ENCODE data around the gene RNF39.
"Not testable (repeated sequence)": the region's sequence is repeated elsewhere in the genome, so short reads cannot be mapped to it uniquely, and the experiment has no call there.

The RNF39 gene, protein sequence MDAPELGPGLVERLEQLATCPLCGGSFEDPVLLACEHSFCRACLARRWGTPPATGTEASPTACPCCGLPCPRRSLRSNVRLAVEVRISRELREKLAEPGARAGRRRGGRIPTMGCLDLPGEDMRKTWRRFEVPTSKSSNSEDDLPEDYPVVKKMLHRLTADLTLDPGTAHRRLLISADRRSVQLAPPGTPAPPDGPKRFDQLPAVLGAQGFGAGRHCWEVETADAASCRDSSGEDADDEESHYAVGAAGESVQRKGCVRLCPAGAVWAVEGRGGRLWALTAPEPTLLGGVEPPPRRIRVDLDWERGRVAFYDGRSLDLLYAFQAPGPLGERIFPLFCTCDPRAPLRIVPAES

DNA sequence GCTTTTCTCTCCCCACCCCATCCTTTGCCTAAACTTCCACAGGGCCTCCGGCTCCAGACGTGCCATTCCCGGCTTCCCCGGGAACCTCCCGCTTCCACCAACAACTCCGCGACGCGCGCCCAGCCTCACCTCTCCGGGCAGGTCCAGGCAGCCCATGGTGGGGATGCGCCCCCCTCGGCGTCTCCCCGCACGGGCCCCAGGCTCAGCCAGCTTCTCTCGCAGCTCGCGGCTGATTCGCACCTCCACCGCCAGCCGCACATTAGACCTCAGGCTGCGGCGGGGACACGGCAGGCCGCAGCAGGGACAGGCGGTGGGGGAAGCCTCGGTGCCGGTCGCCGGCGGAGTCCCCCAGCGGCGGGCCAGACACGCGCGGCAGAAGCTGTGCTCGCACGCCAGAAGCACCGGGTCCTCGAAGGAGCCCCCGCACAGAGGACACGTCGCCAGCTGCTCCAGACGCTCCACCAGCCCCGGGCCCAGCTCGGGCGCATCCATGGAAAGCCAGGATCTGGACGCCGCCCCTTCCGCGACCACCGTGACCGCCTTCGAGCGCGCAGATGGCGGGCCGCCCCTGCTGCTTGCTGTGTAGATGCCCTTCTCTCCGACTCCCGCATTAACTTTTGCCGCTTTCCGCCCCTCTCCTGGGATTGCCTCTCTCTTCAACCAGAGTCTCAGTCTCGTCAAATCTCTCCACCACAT, at the start of gene RNF39:
Gene RNF39, minus strand, starts transcription at position 676 of the 696 bp plus-strand sequence. Its CDS starts 184 bp downstream, at position 492.
- no peak for DNase-seq (ENCODE audit: low read depth in 2 of 2)

DNA sequence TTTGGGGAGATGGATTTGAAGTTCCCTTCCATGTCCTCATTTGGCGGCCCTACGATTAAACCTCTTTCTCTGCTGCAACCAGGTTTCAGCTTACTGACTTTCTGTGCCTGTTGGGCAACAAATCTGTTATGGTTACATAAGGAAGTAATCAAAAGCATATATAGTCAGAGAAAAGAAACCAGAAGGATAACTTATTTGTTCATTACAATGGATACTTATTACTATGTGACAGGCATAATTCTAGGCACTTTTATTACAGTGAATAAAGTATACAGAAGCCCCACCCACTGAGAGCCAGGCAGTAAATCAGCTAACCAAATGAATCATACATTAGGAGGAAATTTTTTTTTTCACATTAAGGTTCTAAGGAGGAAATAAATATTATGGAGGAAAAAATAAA, 46.9 kb upstream of the RNF39 start:
- DNase-seq (ENCODE audit: low read depth in 2 of 2): no peak

DNA sequence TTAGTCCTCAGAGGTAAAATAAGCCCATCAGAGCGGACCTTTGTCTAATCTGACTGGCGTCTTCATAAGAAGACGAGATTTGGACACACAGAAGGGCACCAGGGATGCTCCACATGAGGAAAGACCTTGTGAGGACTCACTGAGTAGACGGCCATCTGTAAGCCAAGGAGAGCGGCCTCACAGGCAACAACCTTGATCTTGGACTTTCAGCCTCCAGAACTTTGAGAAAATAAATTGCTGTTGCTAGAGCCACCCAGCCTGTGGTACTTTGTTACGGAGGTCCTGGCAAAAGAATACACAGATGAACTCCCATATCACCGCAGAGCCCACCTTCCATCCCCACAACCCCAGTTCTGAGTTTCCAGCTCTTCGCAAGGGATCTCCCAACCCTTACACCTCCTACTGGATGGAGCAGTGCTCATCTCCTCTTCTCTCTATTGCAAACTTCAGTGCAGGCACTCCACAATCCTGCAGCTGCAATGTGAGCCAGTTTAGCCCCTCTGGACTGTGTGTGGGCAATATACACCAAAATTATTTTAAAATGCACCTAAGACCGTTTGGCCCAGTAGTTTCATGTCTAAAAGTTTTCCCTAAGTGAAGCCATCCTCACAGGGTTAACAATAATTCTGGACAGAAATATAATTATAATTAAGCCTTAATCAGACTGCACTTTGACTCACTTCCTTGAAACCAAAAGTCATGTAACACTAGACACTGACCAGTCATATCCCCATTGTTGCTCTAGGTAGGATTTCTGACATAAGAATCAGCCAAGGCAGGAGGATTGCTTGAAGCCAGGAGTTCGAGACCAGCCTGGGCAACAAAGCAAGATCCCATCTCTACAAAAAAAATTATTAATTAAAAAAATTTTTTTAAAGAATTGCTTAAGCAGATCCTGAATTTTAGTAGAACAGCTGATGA, 46.1 kb upstream of the RNF39 start:
- no peak for DNase-seq (ENCODE audit: low read depth in 2 of 2)

DNA sequence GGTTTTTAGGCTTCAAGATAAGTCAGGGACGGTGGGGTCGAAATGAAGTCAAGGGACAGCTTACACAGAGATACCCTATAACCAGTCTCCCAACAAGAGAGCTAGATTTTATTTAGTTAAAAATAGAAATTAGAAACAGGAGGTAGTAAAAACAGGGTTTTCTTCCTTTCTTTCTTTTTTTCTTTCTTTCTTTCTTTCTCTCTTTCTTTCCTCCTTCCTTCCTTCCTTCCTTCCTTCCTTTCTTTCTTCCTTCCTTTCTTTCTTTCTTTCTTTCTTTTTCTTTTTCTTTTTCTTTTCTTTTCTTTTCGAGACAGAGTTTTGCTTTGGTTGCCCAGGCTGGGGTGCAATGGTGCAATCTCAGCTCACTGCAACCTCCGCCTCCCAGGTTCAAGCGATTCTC, 43.1 kb upstream of the RNF39 start:
- DNase-seq (ENCODE audit: low read depth in 2 of 2): not testable (repeated sequence)

DNA sequence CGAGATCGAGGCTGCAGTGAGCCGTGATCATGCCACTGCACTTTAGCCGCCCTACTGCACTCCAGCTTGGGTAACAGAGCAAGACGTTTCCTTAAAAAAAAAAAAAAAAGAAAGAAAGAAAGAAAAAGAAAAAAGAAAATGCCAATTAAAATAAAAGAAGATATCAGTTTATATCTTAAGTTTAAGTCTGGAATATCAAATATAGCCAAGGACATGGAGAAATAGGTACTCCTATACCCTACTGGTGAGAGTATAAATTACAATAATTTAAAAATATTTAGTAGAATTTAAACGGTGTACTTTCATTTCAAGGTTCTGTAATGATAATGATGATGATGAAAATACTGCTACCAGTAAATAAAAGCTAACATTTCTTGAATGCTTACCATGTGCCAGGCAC, 41.2 kb upstream of the RNF39 start:
- DNase-seq (ENCODE audit: low read depth in 2 of 2): no peak

DNA sequence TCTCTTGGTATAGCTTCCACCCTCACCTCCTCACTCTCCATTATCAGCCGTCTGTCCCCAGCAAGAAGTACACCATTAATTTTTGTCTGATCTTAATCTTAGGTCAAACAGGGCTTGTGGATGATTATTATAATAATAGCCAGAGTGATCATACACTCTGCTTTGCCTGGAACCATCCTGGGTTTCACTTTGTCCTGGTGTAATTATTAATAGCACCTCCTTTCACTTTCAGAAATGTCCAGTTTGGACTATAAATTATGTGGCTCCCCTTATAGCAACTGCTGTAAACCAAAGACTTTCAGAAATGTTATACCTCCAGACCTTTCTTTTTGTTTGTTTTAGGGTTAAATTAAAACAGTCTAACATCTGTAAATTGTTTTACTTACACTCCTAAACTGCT, 38.3 kb upstream of the RNF39 start:
- no peak for DNase-seq (ENCODE audit: low read depth in 2 of 2)

DNA sequence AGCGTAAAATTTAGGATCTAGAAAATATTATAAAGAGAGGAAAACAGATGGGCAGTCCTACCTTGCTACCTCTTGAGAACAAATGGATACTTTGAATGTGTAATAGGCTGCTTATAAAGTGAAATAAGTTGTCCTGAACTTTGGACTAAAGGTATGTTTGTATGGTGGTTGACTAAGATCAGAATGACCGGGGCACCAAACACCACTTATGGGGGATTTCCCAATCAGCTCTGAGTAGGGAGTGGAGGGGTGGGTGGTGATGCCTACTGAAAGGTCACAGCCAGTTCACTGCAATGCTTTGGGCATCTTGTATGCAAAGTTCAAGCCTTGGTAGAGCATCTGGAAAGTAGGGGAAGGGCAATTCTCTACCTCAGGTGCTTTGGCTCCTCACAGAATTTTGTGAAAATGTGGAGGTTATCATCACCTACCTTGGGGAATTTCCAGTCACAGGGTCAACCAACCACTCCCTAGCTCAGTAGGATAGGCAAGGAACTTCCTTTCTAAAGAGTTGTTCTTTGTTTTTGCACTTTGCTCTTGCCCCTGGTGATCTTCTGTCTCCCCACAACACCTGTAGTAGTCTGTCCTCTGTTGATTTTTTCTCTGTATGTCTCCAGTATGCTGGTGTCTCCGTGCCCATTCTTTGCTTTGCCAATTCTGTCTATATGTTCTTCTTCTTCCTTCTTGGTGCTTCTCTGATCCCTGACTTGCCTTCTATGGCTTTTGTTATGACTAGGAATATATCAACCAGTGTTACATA, 37.6 kb upstream of the RNF39 start, which contains the start of gene TRIM31:
Gene TRIM31, minus strand, starts transcription at position 88 of the 757 bp plus-strand sequence. CDS start 285 bp downstream, outside the sequence.
- DNase-seq (ENCODE audit: low read depth in 2 of 2): no peak

DNA sequence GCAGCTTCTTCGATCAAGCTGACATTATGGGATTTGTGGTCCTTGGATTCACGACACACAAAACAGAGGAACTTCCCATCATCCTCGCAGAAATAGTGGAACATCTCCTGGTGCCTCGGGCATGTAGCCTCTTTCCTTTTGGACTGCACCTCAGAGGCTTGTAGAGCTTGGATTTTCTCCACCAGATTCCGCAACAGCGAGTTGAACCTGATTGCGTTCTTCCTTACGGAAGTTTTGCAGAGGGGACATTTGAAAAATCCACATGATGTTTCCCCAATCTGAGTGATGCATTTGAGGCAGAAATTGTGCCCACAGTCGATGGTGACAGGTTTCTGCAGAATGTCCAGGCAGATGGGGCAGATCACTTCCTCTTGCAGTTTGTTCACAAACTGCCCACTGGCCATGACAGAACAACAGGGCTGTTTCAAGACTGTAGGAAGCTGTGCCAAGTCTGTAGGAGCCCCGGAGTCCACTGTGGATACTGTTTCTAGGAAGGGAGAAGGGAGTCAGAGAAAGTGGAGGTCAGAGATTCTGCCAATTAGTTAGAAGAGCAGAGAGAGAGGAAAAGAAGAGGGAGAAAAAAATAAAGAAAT, 36.9 kb upstream of the RNF39 start:
- no peak for DNase-seq (ENCODE audit: low read depth in 2 of 2)

DNA sequence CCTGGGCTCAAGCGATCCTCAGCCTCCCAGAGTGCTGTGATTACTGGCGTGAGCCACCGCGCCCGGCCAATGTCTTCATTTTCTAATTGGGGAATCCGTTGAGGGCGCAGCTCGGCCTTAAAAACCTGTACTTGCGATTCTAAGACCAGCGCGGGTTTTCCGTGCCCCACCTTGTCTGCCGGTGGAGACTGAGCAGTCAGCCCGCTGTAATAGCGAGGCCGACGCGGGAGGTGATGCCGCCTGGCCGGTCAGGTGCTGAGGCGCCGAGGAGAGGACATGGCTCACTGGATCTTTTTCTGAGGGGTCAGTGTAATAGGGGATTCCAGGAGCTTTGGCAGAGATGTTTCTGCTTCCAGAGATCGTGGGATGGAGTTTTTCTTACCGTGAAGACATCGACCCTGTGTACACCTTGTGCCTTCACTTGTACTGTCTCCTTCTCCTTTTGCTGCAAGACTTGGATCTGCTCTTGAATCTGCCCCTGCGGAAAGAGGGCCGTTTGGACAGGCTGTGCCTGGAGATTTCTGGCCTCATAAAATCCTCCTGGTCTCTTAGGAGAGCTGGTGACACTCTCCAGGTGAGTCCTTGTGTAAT, 35.8 kb upstream of the RNF39 start:
- DNase-seq (ENCODE audit: low read depth in 2 of 2): no peak

DNA sequence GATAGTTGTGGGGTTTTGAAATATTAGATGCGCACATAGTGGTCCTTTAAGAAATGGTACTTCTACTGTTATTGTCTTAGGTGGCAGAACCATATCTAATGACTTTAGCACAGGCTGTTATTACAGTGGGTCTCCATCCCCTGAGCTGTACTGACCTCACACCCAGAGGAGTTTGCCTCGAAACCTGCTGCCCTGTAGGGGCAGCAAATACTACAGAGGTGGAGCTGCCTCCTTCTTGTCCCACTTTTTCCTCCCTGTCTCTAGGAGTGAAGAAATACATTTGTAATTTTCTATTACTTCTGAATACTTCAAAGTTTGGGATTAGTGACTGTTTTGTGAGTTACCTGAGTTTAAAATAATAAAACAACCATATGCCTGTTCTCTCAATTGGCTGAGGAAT, 29.1 kb upstream of the RNF39 start:
- no peak for DNase-seq (ENCODE audit: low read depth in 2 of 2)

DNA sequence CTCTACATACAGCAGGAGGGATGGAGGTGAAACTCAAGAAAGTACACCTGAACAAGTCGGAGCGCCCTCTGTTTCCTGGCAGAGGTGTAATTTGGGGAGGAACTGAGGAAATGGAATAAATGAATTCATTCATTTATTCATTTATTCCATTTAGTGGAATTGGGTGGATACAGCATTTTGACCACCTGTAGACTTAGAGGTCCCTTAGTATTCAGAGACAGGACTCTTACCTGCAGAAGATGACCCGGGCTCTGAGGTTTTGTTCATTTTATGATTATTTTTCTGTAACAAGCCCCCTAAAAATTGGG, 28.3 kb upstream of the RNF39 start:
- DNase-seq (ENCODE audit: low read depth in 2 of 2): no peak

DNA sequence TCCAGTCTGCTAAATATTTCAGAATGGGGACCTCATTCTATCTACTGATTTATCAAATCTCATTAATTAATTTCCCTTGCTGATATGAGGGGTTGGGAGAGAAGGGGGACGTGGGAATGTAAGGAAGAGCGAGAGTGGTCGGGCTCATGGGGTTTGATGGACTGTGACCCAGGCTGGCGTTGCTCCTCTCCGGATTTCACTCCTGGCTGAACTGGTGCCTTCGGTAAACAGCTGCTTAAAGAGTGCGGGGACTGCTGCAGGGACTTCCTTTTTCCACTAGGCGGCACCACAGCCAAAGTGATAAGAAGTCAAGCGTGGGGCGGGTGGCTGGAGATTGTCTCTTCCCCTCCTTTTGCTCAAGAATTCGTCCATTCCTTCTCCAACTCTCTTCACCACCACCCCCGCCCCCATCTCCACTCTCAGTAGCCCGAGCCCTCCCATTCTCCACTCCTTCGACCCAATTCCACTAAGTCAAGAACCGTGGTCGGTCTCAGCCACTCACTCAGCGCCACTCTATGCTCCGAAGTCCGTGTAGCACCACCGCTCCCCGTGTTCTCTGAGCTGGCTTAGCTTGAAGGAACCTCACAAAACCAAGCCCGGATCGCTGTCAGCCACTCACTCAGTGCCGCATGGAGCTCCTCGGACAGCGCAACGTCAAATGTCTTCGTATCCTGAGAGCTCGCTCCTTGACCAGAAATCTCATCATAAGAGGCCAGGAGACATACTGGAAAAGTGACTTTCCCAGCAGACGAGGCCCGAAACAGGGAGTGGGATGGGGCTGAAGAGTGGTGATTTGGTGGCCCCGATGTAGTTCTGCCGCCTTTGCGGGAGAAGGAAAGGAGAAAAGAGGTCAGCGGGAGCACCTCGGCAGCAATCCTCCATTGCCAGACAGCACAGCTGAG, 27.7 kb upstream of the RNF39 start:
- DNase-seq (ENCODE audit: low read depth in 2 of 2): peak; percentile 61 to 67

DNA sequence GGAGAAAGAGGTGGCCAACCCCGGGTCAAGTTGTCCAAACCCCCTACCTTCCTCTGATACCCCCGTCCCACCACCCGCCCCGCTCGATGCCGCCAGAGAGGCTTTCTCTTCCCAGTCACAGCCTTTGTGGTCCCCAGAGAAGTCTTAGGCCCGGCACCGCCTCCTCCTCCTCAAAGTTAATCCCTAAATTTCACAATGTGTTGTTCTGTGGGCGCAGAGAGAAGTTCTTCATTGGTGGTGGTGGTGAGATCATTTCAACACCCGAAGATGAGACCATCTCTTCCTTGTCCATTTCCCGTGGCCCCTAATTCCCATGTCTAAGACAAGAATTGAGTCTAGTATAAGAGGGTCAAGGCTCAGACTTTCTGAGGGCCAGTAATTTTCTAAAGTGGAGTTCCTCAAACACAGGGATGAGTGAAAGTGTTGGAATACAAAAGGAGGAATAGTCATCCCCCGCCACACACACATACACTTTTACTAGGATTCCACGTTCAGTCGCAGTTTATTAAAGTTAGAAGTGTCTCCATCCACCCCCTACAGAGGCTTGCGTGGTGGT, 26.9 kb upstream of the RNF39 start:
- peak in 1 of 2 experiments; percentile 17 for DNase-seq (ENCODE audit: low read depth in 2 of 2)

DNA sequence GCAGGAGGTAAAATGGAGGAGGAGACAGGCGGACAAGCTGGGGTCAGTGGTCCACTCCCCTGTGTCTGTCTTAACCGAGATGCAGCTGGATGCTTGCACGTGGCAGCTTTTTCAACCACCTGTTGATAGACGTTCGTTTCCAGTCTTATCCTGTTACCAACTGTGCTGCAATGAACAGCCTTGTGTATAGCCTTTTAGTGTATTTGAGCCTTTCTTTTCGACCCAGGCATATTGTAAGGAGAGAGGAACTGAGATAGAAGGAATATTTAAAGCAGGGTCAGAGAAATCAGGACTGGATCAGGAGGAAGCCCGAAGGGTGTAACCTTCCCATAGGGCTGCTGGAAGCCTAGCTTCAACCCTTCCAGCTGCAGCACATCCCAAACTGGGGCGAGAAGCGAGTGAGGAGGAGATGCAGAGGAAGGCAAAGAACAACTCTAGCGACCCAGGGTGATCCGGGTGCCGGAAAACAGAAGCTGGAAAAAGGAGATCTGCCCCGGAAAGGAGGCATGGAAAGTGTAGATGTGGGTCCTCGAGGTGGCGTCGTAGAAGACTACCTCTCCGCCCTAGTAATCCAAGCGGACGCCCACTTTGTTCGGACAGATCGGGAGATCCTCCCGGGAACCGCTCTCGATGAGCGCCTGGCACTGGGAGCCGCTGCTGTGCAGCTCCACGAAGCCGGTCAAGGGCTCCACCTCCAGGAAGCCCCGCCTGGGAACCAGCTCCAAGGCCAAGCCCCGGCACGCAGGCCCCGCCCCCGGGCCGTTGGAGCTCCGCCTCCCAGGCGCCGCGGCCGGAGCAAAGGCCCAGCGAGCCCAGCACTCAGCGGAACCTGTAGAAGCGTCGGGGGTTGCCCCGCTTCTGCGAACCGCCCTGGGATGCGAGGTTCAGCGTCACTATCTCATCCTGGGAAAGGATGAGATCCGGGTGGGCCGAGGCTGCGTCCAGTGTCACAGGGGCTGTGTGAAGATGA, 26.2 kb upstream of the RNF39 start:
- DNase-seq (ENCODE audit: low read depth in 2 of 2): peak; percentile 38 to 47

DNA sequence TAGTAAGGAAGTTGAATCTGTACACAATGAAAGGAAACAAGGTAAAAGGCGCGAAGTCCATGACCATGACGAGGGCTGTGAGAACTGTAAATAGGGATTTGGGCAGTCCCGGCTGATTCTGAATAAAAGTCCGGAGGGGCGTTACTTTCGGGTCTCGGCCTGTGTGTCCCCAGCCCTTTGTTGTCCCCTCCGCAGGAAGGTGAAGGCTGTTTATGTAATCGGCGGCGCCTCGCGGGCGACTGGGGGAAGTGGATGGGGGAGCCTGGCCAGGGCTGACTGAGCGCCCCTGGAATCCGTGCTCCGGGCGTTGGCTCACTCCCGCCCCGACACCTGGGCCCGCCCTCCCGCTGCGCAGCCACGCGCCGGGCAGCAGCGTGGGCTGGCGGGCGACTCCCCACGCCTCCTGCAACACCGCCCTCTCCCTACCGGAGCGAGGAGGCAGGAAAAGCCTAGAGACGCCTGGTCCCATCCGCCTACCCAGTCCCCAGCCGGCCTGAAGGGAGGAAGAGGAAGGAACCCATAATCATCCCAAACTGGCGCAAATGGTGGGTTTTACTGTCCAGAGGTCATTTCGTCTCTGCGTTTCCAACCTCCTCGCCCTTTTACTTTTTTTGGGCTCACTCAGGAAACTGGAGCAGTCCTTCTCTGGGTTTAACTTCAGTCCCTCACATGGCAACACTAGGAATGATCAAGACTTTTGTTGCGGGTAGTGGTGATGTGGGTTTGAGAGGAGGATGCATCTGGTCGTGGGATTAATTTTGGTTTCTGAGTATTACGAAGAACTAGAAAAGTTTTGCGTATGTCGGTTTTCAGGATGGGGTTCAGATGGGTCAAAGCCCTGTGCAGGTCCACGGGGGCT, 25.2 kb upstream of the RNF39 start:
- no peak for DNase-seq (ENCODE audit: low read depth in 2 of 2)

DNA sequence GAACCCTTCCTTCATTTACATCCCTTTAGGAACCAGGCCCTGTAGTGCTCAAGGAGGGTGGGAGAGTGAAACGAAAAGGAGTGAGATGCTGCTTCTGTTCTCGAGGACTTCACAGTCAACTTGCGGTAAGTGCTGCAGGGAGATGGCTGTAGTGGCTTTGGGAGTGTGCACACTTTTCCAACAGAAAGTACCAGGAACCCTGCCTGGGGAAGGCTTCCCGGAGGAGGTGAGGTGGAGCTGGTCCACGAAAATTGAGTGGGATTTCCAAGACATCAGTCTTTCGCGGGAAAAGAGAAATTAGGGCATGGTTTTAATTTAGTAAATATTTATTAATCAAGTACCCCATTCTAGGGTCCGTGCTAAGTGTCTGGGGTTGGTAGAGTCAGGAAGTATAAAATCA, 24.6 kb upstream of the RNF39 start:
- DNase-seq (ENCODE audit: low read depth in 2 of 2): no peak

Measured in fibroblast of skin of left biceps (primary cell).